Measurements from ENCODE around the gene SCN5A.

SCN5A gene

GRCh38 chr3:38511546-38511945 is 137.9 kb downstream of the SCN5A start:
- DNase-seq (ENCODE audit: low spot score), result no peak
- H3K27ac ChIP-seq, result no peak overlapping the region
- POLR2A ChIA-PET (ENCODE audit: low non-redundant PET), result no interaction called here
- TF ChIP-seq, protein P1, sequence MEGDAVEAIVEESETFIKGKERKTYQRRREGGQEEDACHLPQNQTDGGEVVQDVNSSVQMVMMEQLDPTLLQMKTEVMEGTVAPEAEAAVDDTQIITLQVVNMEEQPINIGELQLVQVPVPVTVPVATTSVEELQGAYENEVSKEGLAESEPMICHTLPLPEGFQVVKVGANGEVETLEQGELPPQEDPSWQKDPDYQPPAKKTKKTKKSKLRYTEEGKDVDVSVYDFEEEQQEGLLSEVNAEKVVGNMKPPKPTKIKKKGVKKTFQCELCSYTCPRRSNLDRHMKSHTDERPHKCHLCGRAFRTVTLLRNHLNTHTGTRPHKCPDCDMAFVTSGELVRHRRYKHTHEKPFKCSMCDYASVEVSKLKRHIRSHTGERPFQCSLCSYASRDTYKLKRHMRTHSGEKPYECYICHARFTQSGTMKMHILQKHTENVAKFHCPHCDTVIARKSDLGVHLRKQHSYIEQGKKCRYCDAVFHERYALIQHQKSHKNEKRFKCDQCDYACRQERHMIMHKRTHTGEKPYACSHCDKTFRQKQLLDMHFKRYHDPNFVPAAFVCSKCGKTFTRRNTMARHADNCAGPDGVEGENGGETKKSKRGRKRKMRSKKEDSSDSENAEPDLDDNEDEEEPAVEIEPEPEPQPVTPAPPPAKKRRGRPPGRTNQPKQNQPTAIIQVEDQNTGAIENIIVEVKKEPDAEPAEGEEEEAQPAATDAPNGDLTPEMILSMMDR (conservative IDR thresholded peaks at IDR 0.05; ENCODE audit: low read depth), result no peak
- CTCF ChIA-PET, result interaction anchor here (0.6 kb wide), 1 partner anchor 1548 kb away, joined by 3 read pairs; no protein-coding TSS in a partner anchor

DNA sequence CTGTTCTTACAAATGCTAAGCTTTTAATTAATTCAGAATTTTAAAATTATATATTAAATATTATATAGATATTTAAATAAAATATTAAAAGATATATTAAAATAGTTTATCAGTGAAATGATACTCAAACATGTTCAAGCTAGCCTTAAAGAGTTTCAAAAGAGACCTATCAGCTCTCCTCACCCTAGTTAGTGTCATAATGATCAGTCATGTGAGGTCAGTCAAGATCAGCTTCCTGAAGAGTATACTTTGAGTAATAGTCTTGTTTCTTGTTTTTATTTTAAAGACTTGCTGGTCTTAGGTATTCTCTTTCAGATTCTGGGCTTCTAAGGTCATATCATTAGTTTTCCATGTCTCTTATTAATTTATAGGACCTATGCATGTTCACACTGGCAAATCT is 138.9 kb downstream of the SCN5A start:
- TF ChIP-seq, protein P1 (conservative IDR thresholded peaks at IDR 0.05; ENCODE audit: low read depth), result no peak
- ChIA-PET POLR2A (ENCODE audit: low non-redundant PET) (no interaction called here), CTCF (interaction anchor here (0.8 kb wide), 1 partner anchor 412 kb away, joined by 3 read pairs; no protein-coding TSS in a partner anchor)
- no peak for DNase-seq (ENCODE audit: low spot score)
- no peak overlapping the region for H3K27ac ChIP-seq

DNA sequence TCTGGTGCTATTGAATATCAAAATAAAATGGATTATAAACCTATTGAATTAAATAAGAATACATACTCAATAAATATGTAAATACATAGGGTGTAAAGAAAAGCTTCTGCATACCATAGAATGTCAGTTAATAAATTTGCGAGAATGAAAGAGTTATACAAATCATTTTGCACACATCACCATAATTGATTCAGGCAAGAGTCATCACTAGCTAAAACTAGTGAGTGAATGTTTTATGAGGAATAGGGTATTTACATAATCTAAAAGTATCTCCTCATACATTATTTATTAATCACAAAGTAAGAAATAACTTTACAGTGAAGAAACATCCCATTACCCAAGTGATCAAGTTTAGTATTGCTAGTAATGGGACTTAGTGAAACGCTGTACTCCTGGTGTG is 139.8 kb downstream of the SCN5A start:
- TF ChIP-seq, protein P1 (conservative IDR thresholded peaks at IDR 0.05; ENCODE audit: low read depth), result no peak
- no peak overlapping the region for H3K27ac ChIP-seq
- ChIA-PET CTCF (interaction anchor here (1.0 kb wide), 1 partner anchor 11 kb away, joined by 6 read pairs; no protein-coding TSS in a partner anchor), POLR2A (ENCODE audit: low non-redundant PET) (no interaction called here)
- no peak for DNase-seq (ENCODE audit: low spot score)

DNA sequence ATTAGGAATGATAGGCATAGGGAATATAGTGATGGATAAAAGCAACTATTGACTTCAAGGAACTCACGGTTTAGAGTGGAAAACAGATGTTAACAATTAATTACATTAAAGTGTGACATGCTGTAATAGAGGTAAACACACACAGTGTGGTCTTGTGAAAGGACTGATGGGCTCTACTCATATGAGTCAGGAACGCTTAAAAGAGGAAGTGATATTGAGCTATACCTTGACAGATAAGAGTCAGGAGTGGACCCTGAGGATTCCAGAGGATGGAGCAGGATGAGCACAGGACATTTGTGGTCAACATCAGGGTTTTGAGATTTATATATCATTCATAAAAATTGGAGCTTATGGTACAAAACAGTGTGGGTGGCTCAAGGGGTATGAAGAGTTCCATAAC is 142.4 kb downstream of the SCN5A start:
- no peak overlapping the region for H3K27ac ChIP-seq
- CTCF ChIA-PET, result no interaction called here
- POLR2A ChIA-PET (ENCODE audit: low non-redundant PET), result interaction anchor here (0.5 kb wide), 1 partner anchor 11 kb away, joined by 4 read pairs; the partner anchor contains the start of gene EXOG
- TF ChIP-seq, protein P1 (conservative IDR thresholded peaks at IDR 0.05; ENCODE audit: low read depth), result no peak
- no peak for DNase-seq (ENCODE audit: low spot score)

GRCh38 chr3:38500688-38501417 is 148.6 kb downstream of the SCN5A start:
- TF ChIP-seq, protein P1 (conservative IDR thresholded peaks at IDR 0.05; ENCODE audit: low read depth), result no peak
- ChIA-PET POLR2A (ENCODE audit: low non-redundant PET) (no interaction called here), CTCF (no interaction called here)
- DNase-seq (ENCODE audit: low spot score), result no peak
- no peak overlapping the region for H3K27ac ChIP-seq

All from RWPE1 (cell line).